ENCODE data around the gene NUS1.
"Not testable (repeated sequence)": the region's sequence is repeated elsewhere in the genome, so short reads cannot be mapped to it uniquely, and the experiment has no call there.

Gene NUS1

GRCh38 chr6:117711369-117711768 is 36.1 kb downstream of the NUS1 start:
- no peak for DNase-seq (ENCODE audit: low read depth in 2 of 2)

GRCh38 chr6:117718895-117719294 is 43.6 kb downstream of the NUS1 start:
- DNase-seq (ENCODE audit: low read depth in 2 of 2), result no peak

- DNase-seq (ENCODE audit: low read depth in 2 of 2), result not testable (repeated sequence)
These were observed 46.3 kb downstream of the NUS1 start for GRCh38 chr6:117721520-117721919.

- no peak for DNase-seq (ENCODE audit: low read depth in 2 of 2)
These were observed 53.4 kb downstream of the NUS1 start for GRCh38 chr6:117728626-117729025.

- DNase-seq (ENCODE audit: low read depth in 2 of 2), result no peak
These were observed 54.3 kb downstream of the NUS1 start for GRCh38 chr6:117729613-117730012.

- no peak for DNase-seq (ENCODE audit: low read depth in 2 of 2)
These were observed 58.1 kb downstream of the NUS1 start for GRCh38 chr6:117733341-117733740.

GRCh38 chr6:117739869-117740268 is 64.6 kb downstream of the NUS1 start:
- DNase-seq (ENCODE audit: low read depth in 2 of 2), result no peak

- DNase-seq (ENCODE audit: low read depth in 2 of 2), result no peak
These were observed 65.3 kb downstream of the NUS1 start for GRCh38 chr6:117740605-117741004.

GRCh38 chr6:117750675-117751074 is 75.4 kb downstream of the NUS1 start:
- not testable (repeated sequence) for DNase-seq (ENCODE audit: low read depth in 2 of 2)
